HG02973 (cell line): ENCODE measurements around the gene COPS8.

Experiments used
- ATAC-seq: cut with Tn5 transposase; IDR thresholded peaks from one replicate; pipeline ENCODE4 v1.9.1; 2021; ENCODE audit warnings: moderate library complexity; ENCODE audit not compliant: unreplicated experiment

COPS8 gene

GRCh38 chr2:237064203-237065070 is 21.3 kb upstream of the COPS8 start:
- no peak for ATAC-seq

- ATAC-seq = no peak
Observed at GRCh38 chr2:237065071-237065377, 20.7 kb upstream of the COPS8 start.

- ATAC-seq = no peak
Observed at GRCh38 chr2:237066396-237066795, 19.3 kb upstream of the COPS8 start.

DNA sequence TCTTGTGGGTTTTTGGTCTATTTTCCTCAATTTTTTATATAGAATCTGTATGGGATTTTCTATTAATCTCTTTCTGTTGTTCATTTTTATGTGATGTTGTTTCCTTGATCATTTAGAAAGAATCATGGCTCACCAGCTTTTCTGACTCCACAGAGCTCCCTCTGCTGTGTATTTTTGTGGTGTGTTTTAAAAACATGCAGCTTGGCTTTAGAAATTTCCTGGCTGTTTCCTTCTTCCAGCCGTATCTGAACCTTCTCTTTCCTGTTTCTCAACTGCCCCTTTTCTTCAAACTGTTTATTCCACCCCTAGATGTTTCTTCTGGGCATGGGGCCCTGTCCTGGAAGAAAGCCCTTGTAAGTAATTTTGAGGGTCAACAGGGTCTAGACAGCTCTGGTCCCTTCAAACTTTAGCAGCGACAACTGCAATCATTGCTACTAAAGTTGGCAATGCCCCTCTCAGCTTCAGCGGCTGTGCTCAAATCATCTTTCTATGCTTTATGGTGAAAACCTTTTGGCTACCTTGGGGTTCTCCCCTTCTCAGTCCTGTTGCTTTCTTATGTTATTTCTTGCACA is 17.6 kb upstream of the COPS8 start:
- no peak for ATAC-seq

- ATAC-seq = no peak
Observed at GRCh38 chr2:237072067-237072931, 13.4 kb upstream of the COPS8 start.

- no peak for ATAC-seq
Observed at GRCh38 chr2:237073552-237073951, 12.1 kb upstream of the COPS8 start.

DNA sequence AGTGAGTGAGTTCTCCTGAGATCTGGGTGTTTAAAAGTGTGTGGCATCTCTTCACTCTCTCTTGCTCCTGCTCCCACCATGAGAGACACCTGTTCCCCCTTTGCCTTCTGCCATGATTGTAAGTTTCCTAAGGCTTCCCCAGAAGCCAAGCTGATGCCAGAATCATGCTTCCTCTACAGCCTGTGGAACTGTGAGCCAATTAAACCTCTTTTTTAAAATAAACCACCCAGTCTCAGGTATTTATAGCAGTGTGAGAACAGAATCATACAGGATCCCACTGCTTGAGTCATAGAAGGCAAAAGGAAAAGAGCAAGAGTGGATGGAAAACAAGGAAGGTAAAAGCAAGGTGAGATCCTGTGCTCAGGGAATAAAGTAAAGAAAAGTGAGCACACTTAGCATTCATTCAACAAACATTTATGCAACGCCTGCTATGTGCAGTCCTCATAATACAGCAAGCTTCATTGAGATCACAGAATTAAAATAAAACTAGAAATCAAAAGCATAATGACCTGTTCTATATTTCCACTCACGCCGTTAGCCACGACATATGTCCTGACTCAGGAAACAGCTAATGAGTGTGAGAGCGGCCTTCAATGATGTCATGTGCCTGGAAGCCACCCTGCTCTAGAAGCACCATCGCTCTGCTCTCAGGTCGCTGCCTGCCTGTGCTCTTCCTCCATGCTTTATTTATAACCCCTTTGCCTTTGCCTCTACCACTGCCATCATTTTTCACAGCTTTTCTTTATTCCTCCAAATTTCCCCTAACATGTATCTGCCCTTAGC is 11.3 kb upstream of the COPS8 start:
- ATAC-seq = no peak

- ATAC-seq = no peak
Observed at GRCh38 chr2:237075749-237076599, 9.7 kb upstream of the COPS8 start.

GRCh38 chr2:237081596-237081995 is 4.1 kb upstream of the COPS8 start:
- ATAC-seq = no peak

DNA sequence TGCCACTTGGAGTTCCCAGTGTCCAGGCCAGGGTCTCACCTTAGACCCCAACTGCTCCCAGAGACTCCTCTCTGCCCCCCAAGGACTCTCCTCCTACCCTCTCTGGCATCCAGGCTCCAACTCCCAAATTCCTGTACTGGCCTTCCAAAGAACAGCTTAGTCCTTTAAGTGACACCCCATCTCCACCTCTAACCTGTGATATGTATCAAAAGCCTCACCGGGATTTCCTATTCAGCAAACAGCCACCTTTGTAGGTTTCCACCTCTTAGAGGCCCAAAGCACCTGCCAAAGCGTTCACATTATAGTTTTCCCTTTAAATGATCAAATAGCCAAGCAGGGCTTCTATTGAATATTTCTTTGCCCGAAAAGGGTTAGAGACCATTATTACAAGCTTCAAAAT is 2.7 kb upstream of the COPS8 start:
- no peak for ATAC-seq

- no peak for ATAC-seq
Observed at GRCh38 chr2:237084444-237084843, 1.2 kb upstream of the COPS8 start.

DNA sequence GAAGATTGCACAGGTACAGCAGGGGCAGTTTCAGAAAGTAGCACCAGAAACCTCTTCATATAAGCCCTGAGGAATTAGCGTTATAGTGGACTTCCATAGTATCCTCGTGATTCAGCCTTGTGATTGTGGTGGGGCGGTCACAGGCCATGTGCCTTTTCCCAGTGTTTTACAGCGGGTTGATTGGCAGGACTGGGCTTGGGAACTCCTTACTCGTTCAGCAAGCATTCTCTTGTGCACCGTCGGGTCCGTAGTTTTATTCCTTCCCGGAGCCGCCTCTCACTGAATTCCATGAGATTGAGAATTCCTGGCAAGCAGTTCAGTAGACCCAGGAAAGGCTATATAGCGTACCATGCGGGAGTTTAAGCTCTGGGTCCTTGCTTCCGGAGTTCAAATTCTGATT is 5.2 kb downstream of the COPS8 start:
- ATAC-seq = no peak

- no peak for ATAC-seq
Observed at GRCh38 chr2:237091779-237092436, 6.2 kb downstream of the COPS8 start.

GRCh38 chr2:237092506-237092905 is 6.8 kb downstream of the COPS8 start:
- no peak for ATAC-seq

GRCh38 chr2:237092920-237093781 is 7.5 kb downstream of the COPS8 start:
- no peak for ATAC-seq

- no peak for ATAC-seq
Observed at GRCh38 chr2:237096201-237096600, 10.5 kb downstream of the COPS8 start.

GRCh38 chr2:237096911-237097310 is 11.2 kb downstream of the COPS8 start:
- no peak for ATAC-seq

DNA sequence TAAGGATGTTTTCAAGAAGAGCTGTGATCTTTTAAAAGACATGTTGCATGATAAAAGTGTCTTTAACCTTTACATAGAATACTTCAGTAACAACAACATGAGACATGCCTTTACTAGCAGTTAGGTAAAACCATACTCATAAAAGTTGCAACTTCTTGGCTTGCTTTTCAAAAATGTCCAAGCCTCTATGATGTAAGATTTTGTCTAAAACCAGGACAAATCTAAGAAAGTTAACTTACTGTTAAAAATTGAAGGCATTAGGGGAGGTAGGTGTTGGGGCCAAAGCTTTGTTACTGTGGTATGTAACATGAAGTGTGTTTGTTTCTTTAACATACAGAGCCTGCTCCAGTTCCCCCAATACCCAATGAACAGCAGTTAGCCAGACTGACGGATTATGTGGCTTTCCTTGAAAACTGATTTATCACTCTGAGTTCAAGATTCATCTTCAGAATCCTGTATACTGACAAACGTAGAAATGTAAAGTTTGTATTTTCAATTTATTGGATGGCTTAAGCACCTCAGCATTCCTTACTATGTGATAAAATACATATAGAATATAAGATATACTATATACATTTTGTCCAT is 11.7 kb downstream of the COPS8 start:
- ATAC-seq = no peak
